DOHH2 (cell line): ENCODE measurements around the gene GUCA2B.

Experiments used
- H3F3A ChIP-seq: fragments of 200-600 bp; sonication (generic), shearing (Covaris generic); 2 replicates; pipeline ENCODE4 v1.6.0; 2016; ENCODE audit warnings: antibody characterized with exemption, mild to moderate bottlenecking; ENCODE audit not compliant: control insufficient read depth, insufficient read depth
- H3K27ac ChIP-seq: fragments of 200-600 bp; sonication (generic); 2 replicates; pipeline ENCODE4 v1.5.1; 2014; ENCODE audit warnings: low read depth, mild to moderate bottlenecking, low read length, moderate library complexity
- H3K27me3 ChIP-seq: fragments of 200-600 bp; sonication (generic); 2 replicates; pipeline ENCODE4 v1.6.1; 2014; ENCODE audit warnings: mild to moderate bottlenecking, low read length, mixed read lengths; ENCODE audit not compliant: control insufficient read depth
- H3K36me3 ChIP-seq: fragments of 200-600 bp; sonication (generic); 2 replicates; pipeline ENCODE4 v1.6.1; 2014; ENCODE audit warnings: mild to moderate bottlenecking, low read length, moderate library complexity, mixed read lengths; ENCODE audit not compliant: control insufficient read depth
- H3K4me1 ChIP-seq: fragments of 200-600 bp; sonication (generic); 2 replicates; pipeline ENCODE4 v1.6.1; 2014; ENCODE audit warnings: mild to moderate bottlenecking, low read length, mixed read lengths; ENCODE audit not compliant: control insufficient read depth
- H3K4me2 ChIP-seq: fragments of 200-600 bp; sonication (generic); 2 replicates; pipeline ENCODE4 v1.6.0; 2014; ENCODE audit warnings: mild to moderate bottlenecking, low read length, moderate library complexity
- H3K4me3 ChIP-seq: fragments of 200-600 bp; sonication (generic); 2 replicates; pipeline ENCODE4 v1.5.1; 2014; ENCODE audit warnings: mild to moderate bottlenecking, low read length, mixed read lengths
- H3K79me2 ChIP-seq: fragments of 200-600 bp; sonication (generic); 2 replicates; pipeline ENCODE4 v1.6.1; 2014; ENCODE audit warnings: mild to moderate bottlenecking, low read length, mixed read lengths; ENCODE audit not compliant: control insufficient read depth
- H3K9me2 ChIP-seq: fragments of 200-600 bp; sonication (generic); replicated peaks from 2 replicates; pipeline ENCODE4 v1.6.1; 2014; ENCODE audit warnings: mild to moderate bottlenecking, low read length, mixed read lengths; ENCODE audit not compliant: control insufficient read depth
- H3K9me3 ChIP-seq: fragments of 200-600 bp; sonication (generic); 2 replicates; pipeline ENCODE4 v1.6.1; 2014; ENCODE audit warnings: antibody characterized with exemption, low read length, mixed read lengths; ENCODE audit not compliant: control insufficient read depth, insufficient read depth
- H4K20me1 ChIP-seq: fragments of 200-600 bp; sonication (generic); 2 replicates; pipeline ENCODE4 v1.6.0; 2014; ENCODE audit warnings: low read depth, mild to moderate bottlenecking, antibody characterized with exemption, low read length, moderate library complexity; ENCODE audit not compliant: control insufficient read depth, insufficient read depth
- EZH2phosphoT487 ChIP-seq: fragments of 200-600 bp; sonication (generic); IDR thresholded peaks from 2 replicates; pipeline ENCODE4 v1.6.1; 2017; ENCODE audit warnings: borderline replicate concordance, mild to moderate bottlenecking, antibody characterized with exemption, low read length, moderate library complexity, mixed read lengths
- TF ChIP-seq, protein P1 (sequence below): fragments of 200-600 bp; sonication (generic); IDR thresholded peaks from one replicate; pipeline ENCODE4 v1.5.1; 2014; ENCODE audit warnings: antibody characterized with exemption, mild to moderate bottlenecking, low read depth, low read length; ENCODE audit not compliant: poor library complexity, severe bottlenecking

GUCA2B gene

DNA sequence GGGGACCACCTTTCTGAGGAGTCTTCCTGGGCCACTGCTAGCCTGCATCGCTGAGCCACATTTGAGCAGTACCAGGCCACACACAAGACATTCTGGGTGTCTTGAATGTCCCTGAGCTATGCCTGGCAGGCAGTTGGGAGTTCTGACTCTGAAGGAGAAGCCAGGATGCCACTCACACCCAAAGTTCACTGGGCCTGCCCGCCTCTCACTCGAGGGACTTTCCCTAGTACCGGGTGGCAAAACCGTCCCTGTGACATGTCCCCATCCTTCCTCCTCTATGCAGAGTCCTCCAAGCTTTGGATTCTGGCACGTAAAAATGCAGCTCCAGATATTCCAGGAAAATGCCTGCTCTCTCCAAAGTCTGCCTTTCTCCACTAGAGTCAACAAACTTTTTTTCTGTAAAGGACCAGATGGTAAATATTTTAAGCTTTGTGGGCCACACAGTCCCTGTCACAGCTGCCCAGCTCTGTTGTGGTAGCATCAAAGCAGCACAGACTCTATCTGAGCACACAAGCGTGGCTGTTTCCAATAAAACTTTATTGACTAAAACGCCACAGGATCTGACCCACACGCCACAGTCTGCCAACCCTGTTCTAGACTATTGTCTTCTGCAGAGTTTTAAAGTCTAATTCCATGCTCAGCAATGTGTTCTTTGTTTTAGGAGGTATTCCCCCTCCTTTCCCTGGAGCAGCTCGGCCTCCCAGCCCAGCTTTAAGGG, 19.2 kb upstream of the GUCA2B start:
- H3K36me3 ChIP-seq = no peaks in the 10 kb centered on the region
- no peaks in the 10 kb centered on the region for H3K79me2 ChIP-seq
- no peak overlapping the region for H3K27ac ChIP-seq
- H3F3A ChIP-seq = no peaks in the 10 kb centered on the region
- H3K4me1 ChIP-seq = no peaks in the 10 kb centered on the region
- H3K27me3 ChIP-seq = peaks cover 2% of the 10 kb centered on the region; the same call in 1 of the 2 replicates
- no peaks in the 10 kb centered on the region for H3K9me2 ChIP-seq
- no peaks in the 10 kb centered on the region for H3K9me3 ChIP-seq
- no peak overlapping the region for H3K4me3 ChIP-seq
- no peaks in the 10 kb centered on the region for H4K20me1 ChIP-seq
- no peak overlapping the region for H3K4me2 ChIP-seq
- TF ChIP-seq, protein P1, sequence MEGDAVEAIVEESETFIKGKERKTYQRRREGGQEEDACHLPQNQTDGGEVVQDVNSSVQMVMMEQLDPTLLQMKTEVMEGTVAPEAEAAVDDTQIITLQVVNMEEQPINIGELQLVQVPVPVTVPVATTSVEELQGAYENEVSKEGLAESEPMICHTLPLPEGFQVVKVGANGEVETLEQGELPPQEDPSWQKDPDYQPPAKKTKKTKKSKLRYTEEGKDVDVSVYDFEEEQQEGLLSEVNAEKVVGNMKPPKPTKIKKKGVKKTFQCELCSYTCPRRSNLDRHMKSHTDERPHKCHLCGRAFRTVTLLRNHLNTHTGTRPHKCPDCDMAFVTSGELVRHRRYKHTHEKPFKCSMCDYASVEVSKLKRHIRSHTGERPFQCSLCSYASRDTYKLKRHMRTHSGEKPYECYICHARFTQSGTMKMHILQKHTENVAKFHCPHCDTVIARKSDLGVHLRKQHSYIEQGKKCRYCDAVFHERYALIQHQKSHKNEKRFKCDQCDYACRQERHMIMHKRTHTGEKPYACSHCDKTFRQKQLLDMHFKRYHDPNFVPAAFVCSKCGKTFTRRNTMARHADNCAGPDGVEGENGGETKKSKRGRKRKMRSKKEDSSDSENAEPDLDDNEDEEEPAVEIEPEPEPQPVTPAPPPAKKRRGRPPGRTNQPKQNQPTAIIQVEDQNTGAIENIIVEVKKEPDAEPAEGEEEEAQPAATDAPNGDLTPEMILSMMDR = no peak
- TF ChIP-seq EZH2phosphoT487 = no peak

DNA sequence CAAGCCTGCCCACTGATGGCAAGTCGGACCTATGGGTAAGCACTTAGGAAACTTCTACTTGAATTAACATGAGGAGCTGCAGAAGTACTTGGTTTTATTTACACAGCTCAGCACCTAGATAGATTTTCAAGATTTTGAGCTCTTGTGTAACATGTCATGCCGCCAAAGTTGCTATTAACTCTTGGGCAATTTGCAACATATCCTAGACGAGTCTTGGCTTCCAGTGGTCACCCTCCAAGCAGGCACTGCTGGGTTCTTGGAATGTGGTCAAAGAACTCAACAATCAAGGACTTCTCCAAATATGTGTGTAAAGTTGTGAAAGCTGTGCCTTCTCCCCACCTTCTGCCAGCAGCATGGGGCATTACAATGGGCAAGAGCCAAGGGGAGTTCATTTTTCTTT, 17.8 kb upstream of the GUCA2B start:
- H3K79me2 ChIP-seq = no peaks in the 10 kb centered on the region
- no peaks in the 10 kb centered on the region for H3K9me3 ChIP-seq
- H3K4me1 ChIP-seq = no peaks in the 10 kb centered on the region
- H3K27me3 ChIP-seq = no peaks in the 10 kb centered on the region; the same call in 1 of the 2 replicates
- H3K4me3 ChIP-seq = no peak overlapping the region
- no peak overlapping the region for H3K4me2 ChIP-seq
- TF ChIP-seq EZH2phosphoT487 = no peak
- TF ChIP-seq, protein P1 = no peak
- H3K27ac ChIP-seq = no peak overlapping the region
- H3F3A ChIP-seq = no peaks in the 10 kb centered on the region
- H3K36me3 ChIP-seq = no peaks in the 10 kb centered on the region
- no peaks in the 10 kb centered on the region for H4K20me1 ChIP-seq
- no peaks in the 10 kb centered on the region for H3K9me2 ChIP-seq

DNA sequence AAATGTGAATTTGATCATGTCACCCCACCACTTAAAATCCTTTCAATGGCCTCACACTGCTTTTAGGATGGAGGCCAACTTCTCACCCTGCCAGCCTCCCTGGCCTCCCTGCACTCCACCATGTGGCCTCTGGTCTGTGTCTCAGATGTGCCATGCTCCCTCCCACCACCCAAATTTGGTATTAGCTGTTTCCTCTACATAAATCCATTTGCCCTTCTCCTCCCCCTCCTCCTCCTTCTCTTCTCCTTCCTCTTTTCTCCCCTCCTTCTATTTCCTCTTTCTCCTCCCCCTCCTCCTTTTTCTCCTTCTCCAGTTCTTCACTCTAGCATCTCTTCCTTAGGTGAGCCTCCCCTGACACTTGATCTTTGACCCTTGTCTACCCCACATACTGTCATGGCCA, 16.7 kb upstream of the GUCA2B start:
- H4K20me1 ChIP-seq = no peaks in the 10 kb centered on the region
- no peak overlapping the region for H3K27ac ChIP-seq
- no peak overlapping the region for H3K4me2 ChIP-seq
- H3K9me2 ChIP-seq = no peaks in the 10 kb centered on the region
- H3F3A ChIP-seq = no peaks in the 10 kb centered on the region
- H3K9me3 ChIP-seq = no peaks in the 10 kb centered on the region
- H3K79me2 ChIP-seq = no peaks in the 10 kb centered on the region
- no peak for TF ChIP-seq EZH2phosphoT487
- TF ChIP-seq, protein P1 = no peak
- H3K4me1 ChIP-seq = no peaks in the 10 kb centered on the region
- H3K27me3 ChIP-seq = no peaks in the 10 kb centered on the region
- no peaks in the 10 kb centered on the region for H3K36me3 ChIP-seq
- no peak overlapping the region for H3K4me3 ChIP-seq
